Esophagus muscularis mucosa (tissue), 3 donors: ENCODE results near the gene RAB3B.

ENCODE experiments used
- CTCF ChIP-seq, 3 experiments: fragments of 200-600 bp in 2 of 3; fragments of 450-650 bp in 1 of 3; sonication (generic) in 2 of 3; IDR thresholded peaks; one replicate each; pipeline ENCODE4 v1.5.1; 2017 to 2019; ENCODE audit warnings: antibody characterized with exemption in 3 of 3, mild to moderate bottlenecking in 2 of 3, moderate library complexity in 1 of 3
- POLR2A ChIP-seq: fragments of 450-650 bp; IDR thresholded peaks from one replicate; pipeline ENCODE4 v1.6.1; 2017; ENCODE audit warnings: antibody characterized with exemption, moderate library complexity, mild to moderate bottlenecking, low read depth
- POLR2AphosphoS5 ChIP-seq, 2 donors: sonication (generic); formaldehyde crosslinking; IDR thresholded peaks; one replicate each; pipeline ENCODE4 v1.6.1; 2017; ENCODE audit warnings: antibody characterized with exemption in 2 of 2

- TF ChIP-seq CTCF (IDR thresholded peaks at IDR 0.05) (no peak), POLR2AphosphoS5 (IDR thresholded peaks at IDR 0.05) (no peak), POLR2A (no peak)
Measured at GRCh38 chr1:51858892-51859291, 131.6 kb downstream of the RAB3B start.
